Activated effector memory CD4-positive, alpha-beta T cell treated with Interleukin-2 at 50 U/mL for 16 hours (primary cell): ENCODE results near the gene DVL1.
"Not testable (repeated sequence)": the region's sequence is repeated elsewhere in the genome, so short reads cannot be mapped to it uniquely, and the experiment has no call there.

Experiments used
- DNase-seq: peaks from one replicate; pipeline ENCODE4 v3.0.0-alpha.2; 2020

The DVL1 gene

DNA sequence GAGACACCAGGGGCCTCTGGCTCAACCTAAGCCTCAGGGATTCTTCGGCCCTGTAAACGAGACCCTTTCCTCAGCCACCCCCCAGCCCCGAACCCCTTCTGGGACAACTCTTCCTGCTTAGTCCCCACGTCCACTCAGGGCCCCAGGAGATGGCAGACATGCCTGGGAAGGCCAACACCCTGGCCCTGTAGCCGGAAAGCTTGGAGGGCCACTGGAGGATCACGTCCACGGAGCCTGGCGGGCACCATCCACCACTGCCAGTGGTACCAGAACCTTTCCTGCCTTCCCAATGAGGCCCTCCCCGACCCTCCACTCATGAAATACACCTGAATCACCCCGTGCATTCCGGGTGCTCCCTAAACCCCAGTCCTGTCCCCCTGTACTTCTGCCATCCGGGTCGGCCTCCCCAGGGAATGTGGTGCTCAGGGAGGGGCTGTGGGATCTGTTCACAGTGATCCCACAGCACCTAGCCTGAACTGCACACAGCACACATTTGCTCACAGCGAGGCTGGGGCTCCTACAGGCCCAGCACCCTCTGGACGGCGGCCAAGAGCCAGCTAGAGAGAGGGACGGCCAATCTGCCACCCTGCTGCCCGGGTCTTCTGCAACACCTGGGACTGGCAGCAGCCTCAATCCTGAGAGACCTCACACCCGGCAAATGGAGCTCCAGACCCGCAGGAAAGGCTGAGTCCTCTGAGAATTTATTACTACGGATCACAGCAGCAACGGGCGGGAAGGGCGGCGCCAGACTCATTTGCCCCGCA is 24.0 kb upstream of the DVL1 start:
- DNase-seq, result no peak

DNA sequence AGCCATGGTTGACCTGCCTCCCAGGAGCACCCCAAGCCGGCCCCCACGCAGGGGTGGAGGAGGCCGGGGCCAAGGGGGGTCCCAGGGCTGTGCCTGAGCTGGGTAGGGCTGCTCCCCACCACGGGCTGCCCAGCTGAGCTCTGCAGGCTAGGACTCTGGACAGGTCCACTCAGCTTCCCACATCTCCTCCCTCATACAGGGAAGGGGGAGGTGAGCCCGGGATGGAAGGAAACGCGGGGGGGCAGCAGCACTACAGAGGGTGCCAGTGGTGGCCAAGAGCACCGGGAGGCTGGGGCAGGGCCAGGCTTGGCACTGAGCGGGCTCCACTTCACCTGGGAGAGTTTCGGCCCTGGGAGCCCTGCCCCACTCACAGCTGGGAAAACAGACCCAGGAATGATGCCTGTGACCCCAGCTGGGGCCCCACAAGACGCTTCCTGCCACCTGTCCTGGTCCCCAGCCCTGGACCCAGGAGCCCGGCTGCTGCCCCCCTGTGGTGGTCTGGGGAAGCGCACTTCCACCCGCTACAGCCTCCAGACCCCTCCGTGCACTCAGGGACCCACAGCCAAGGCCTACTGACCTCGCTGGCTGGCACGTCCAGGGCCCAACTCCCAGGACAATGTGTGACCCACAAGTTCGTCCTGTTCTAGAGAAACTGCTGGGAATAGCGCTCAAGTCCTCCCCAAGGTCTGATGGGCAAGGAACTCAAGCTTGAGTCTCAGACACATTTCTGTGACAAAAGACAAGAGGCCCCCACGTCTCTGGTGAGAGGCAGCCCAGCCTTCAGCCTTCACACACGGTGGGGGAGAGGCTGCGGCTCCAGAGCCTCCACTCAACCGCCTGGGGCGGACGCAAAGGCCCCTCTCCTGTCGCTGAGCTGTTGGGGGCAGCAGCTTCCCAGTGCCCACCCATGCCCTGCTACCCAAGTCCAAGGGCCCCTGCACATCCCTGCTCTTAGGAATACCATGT is 22.8 kb upstream of the DVL1 start:
- DNase-seq, result peak; percentile 68

DNA sequence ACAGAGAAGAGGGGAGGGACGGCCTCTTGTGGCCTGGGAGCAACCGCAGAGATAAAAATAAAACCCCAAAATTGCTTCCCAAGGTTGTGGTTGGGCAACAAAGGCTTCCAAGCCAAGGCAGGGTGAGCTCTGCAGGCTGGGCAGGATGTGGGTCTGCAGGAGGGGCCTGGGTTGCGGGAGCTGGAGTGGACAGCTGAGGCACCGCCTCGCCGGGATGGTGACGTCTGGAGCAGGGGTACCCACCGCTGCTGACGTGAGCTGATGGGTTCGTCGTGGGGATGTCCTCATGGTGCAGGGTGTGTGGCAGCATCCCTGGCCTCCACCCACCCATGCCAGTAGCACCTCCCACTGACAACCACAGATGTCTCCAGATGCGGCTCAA is 22.1 kb upstream of the DVL1 start:
- peak; percentile 46 for DNase-seq

DNA sequence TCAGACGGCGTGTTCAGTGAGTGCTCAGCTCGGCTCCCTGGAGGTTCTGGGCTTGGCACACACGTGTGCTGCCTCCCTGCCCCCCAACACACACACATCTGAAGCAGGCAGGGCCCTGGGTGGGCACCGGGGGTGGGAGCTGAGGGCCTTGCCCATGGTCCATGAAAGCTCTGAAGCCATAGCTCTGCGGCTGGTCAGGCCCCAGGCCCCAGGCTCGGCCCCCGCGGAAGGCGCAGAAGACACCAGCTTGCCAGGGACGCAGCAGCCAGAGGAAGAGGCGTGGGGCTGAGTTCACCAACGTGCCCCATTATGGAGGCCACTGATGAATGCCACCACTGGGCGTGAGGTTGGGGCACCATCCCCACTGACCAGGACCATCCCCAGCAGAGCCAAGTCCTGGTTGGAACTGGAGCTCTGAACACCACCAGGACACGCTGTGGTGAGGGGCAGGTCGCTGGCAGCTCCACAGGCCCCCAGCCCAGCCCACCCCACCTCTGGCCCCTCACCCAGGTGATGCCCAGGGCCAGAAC is 21.6 kb upstream of the DVL1 start:
- no peak for DNase-seq

DNA sequence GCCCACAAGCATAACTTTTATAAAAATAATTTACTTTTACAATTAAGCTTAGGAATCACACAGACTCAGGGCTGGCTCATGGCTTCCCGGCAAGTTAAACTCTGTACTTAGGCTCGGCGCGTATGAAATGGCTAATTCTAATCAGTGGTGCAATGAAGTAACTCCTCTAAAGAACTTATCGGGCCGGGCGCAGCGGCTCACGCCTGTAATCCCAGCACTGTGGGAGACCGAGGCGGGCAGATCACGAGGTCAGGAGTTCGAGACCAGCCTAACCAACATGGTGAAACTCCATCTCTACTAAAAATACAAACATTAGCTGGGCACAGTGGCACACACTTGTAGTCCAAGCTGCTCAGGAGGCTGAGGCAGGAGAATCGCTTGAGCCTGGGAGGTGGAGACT is 20.9 kb upstream of the DVL1 start:
- DNase-seq, result not testable (repeated sequence)

DNA sequence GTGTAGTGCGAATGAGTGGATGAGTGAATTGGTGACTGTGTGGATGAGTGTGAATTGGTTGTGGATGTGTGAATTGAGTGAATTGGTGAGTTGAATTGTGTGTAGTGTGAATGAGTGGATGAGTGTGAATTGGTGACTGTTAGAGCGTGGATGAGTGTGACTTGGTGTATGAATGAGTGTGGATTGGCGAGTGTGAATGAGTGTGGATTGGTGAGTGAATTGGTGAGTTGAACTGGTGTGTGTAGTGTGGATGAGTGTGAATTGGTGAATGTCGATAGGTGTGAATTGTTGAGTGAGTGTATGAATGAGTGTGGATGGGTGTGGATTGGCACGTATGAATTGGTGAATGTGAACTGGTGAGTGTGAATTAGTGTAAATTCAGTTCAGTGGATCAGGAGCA is 18.1 kb upstream of the DVL1 start:
- no peak for DNase-seq

DNA sequence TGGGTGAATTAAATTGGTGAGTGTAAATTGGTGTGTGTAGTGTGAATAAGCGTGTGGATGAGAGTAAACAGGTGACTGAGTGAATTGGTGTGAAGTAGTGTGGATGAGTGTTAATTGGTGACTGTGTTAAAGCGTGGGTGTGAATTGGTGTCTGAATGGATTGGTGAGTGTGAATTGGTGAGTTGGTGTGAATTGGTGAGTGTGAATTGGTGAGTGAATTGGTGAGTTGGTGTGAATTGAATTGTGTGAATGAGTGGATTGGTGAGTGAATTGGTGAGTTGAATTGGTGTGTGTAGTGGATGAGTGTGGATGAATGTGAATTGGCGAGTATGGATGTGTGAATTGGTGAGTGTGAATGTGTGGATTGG is 17.5 kb upstream of the DVL1 start:
- DNase-seq, result no peak

DNA sequence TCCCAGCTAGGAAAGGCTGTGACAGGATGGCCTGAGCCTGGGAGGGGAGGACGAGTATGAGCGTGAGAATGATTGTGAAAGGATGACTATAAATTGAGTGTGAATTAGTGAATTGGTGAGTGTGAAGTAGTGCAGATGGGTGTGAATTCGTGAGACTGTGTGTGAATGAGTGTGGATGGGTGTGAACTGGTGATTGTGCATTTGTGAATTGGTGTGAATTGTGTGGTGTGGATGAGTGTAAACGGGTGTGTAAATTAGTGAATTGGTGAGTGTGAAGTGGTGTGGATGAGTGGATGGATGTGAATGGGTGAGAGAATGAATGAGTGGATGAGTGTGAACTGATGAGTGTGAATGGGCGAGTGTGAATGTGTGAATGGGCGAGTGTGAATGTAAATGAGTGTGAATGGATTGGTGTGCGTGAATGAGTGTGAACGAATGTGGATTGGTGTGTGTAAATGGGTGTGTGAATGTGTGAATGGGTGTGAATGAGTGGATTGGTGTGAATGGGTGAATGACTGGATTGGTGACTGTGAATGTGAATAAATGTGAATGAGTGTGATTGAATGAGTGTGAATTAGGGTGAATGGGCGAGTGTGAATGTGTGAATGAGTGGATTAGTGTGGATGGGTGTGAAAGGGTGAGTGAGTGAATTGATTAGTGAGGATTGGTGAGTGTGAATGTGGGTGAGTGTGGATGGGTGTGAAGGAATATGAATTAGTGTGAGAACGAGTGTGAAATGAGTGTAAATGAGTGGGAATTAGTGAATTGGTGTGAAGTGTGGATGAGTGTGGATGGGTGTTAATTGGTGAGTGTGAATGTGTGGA is 16.9 kb upstream of the DVL1 start:
- no peak for DNase-seq

DNA sequence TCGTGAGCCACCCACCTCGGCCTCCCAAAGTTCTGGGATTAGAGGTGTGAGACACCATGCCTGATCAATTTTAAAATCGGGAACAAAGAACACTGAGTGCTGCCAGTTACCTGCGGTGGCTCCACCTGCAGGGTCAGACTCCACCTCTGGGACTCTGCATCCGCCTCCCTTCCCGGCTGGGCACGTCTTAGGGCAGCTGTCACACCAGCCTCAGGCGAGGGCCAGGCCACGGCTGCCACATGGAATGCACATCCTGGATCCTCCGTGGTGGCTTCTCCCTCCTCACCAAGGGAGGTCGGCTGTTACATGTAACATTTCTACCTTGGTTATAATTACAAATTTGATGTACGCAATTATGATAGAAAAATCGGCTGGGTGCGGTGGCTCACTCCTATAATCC is 15.0 kb upstream of the DVL1 start:
- DNase-seq, result no peak

DNA sequence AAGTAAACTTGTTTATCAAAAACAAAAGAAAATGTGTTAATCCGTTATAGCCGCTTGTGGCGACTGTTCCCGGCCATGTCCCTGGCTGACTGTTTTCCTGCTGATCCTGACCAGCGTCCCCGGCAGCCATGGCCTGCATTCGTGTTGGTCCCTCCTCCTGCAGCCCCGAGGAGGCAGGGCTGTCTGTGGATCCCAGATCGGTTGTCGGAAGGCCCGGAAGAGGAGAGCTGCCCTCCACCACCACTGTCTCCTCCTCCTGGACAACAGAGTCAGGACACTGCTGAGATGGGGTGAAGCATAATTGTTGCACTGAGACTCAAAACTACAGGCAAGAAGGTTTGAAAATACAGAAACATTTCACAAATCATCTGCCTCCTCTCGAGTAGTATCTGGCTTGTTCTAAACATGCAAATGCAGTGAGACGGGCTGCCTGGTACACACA is 12.8 kb upstream of the DVL1 start:
- DNase-seq, result no peak

DNA sequence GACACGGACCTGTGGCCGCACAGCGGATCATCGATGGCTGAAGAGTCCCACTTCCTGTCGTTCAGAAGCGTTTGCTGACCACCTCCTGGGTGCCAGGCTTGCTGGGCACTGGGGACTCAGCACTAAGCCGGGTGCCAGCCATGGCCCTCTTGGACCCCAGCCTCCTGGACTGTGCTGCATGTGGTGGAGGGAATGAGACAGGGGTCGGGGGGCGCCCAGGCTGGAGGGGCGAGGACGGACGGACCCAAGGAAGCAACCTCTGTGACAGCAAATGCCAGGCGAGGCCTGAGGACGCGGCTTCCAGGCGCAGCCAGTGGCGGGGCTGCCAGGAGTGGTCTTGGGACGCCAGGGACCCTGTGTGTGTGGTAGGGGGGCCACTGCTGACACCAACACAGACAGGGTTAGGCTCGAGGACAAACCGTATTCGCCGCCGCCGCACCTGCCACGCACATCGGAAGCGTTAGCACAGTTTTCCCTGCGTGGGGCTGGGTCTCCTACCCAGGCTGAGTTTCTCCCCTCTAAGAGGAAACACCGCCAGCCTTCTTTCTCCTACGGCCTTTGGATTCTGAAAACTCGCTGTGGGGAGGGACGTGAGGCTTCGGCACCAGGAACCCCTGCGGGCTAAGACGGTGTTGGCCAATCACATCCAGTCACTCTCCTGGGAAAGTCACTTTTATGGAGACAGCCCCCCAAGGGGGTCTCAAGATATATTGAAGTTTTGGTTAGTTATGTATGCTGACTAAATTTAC is 12.2 kb upstream of the DVL1 start:
- no peak for DNase-seq

DNA sequence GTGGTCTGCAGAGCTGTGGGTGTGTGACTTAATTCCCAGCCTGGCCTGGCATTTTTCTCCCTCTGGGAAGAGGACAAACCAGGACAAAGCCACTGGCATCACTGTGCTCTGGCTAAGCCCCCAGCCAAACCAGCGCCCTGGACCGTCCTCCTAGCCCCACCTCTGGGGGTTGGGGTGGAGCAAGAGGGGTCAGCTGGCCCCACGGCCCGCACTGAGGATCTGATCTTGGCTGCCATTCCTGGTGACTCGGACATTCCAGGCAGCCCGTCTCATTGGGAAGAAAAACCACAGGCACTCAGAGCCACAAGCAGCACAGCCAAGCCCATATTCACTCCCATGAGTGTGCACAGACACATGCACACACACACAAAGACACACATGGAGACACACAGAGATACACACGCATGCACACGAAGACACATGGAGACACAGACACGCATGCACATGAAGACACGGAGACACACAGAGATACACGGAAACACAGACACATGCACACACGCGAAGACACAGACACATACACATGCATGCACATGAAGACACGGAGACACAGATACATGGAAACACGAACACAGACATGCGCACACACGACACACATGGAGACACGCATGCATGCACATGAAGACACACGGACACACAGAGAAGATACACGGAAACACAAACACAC is 11.4 kb upstream of the DVL1 start:
- DNase-seq, result no peak

DNA sequence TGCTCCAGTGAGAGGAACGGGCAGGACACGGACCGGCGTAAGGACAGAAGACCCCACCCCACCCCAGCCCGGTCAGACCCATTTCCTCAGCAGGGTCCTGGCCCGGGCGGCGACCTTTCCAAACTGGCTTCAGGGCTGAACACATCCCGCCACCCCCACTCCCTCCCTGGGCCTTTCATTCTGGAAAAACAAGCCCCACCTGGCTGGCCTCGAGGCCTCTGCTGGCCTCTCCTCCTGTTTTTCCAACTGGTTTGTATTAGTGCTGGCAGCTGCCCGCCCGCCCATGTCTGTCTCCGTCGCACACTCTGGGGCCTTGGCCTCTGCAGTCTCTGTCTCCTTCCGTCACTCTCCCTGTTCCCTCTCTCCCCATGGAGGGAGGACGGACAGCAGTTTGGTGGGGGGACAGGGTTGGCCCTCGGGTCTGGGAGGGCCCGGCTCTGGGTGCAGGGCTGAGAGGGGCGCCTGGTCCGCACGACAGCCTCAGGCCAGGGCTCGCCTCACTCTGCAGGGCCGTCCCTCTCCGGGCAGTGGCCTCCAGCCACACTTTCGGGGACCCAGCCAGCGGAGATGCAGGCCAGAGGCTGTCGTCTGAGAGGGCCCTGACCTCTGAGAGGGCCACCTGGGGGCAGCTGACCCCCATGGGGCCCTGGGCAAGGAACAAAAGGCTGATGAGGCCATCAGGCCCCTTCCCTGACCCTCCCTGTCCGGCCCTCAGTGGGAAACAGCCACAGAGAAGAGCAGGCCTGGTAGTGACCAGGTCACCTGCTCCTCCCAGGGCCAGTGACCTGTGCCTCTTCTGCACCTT is 10.6 kb upstream of the DVL1 start:
- no peak for DNase-seq

DNA sequence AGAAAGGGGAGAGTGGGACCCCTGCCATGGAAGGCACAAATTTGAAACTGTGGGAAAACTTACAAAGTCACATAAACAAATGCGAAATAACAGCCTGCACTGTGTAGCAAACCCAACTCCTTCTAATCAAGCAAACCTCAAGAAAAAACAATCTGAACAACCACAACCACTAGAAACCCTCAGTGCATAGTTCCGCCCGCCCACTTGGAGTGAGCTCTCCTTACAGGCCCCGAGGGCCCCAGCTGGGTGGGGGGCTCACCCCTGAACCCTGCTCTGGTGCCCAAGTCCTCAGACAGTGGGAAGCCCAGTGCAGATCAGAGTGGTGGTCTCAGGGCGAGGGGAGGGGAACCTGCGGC is 10.1 kb upstream of the DVL1 start:
- DNase-seq, result no peak

DNA sequence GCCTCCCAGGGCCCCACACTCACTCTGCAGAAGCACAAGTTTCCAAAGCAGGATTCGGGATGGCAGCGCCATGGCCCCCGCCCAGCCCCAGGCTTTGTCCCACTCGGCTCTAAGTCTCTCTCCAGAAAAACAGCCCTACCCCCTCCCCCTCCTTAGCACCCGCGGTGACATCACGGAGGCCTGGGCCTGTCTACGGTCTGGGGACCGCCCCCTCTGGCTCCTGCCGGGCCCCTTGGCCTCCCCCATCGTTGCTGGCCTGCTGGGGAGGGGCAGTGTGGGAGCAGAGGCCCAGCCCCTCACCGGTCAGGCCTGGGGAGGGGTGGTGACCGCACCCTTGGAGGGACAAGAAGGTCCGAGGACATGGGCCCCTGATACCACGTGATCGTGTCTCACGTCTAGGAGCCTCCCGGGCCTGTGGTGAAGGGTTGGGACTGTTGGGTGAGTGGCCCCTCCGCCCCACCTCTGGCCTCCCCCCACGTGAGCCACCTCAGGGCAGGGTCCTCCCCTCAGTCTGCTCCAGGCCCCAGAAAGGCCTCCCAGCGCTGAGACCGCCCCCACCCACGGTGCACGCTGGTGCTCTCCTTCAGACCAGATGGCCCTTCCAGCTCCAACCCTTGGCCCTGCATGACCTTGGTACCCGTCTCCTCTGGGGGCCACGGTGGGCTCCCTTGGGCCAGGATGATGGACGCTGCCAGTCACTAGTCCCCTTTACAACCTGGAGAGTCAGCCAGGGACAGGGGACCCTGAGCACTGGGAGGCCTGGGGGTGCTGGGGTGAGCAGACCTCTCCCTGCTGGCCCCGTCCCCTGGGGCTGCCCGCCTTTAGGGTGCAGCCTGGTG is 9.4 kb upstream of the DVL1 start, which contains the start of gene MXRA8:
Gene MXRA8, minus strand, starts transcription at position 123 of the 839 bp plus-strand sequence. Its CDS starts 51 bp downstream, at position 72.
- no peak for DNase-seq

DNA sequence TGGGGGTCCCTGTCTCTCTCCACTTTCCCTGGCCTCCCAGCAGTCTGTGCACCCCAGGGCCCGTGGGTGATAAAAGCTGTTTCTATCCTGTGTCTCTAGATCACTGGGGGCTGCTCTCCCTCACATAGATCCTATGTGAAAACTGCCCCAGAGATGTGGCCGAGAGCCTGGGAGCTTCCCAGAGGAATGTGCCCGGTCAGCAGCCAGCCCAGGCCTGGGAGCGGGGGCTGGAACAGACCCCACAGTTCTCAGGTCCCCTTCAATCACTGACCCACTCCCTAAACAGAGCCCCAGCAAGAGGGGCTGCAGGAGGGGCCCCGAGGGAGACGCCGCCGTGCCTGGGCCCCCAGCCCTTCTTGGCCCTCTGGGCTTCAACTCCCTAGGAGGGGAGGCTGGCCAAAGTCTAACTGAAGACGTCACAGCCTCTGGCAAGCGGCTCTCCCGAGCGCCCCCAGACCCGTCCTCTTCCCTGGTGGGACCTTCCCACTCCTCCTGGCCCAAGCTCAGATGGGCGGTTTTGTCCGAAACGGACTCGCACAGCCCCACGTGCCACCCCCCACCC is 8.7 kb upstream of the DVL1 start:
- DNase-seq, result no peak

DNA sequence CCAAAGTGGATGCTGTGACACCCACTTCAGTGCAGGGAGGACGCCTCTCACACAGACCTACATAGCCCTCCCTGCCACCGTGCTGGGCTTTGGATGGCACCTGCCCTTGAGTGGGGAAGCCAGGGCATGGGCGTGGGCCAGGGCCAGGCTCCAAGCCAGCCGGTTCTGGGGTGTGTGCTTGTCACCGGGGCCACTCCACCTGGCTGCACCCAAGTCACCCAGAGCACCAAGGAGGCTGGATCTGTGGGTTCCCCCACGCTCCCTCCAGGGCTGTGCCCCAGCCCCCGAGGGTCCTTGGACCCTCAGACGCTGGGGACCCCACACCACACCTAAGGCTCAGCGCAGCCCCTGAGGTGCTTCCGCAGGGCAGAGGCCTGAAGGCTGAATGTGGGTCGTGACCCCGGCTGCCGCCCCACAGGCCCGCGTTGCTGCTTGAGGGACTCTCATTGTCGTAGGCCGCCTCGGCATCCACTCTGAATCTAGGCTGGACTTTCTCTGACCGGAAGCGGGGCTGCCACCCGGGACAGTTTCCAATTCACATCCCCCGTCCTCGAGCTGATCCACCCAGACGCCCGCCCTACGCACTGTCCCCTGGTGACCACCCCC is 7.7 kb upstream of the DVL1 start:
- DNase-seq, result no peak

DNA sequence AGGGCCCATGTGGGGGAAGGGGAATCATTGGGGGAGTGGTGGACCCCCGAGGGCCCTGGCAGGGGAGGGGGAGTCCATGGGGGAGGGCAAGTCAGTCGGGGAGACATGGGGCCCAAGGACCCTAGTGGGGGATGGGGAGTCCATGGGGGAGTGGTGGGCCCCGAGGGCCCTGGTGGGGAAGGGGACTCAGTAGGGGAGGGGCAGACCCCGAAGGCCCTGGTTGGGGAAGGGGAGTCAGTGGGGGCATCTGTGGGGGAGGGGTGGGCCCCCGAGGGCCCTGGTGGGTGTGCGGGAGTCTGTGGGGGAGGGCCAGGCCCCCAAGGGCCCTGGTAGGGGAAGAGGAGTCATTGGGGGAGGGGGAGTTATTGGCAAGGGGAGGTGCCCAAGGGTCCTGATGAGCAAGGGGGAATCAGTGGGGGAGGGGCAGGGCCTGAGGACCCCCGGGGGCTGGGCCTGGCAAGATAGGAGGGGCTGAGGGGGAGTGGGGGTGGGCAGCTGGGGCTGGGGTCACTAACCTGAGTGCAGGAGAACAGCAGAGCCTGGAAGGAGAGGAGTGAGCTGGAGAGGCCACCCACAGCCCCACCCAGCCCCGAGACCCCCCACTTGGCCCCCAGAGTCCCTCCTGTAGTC is 7.1 kb upstream of the DVL1 start:
- DNase-seq, result no peak

DNA sequence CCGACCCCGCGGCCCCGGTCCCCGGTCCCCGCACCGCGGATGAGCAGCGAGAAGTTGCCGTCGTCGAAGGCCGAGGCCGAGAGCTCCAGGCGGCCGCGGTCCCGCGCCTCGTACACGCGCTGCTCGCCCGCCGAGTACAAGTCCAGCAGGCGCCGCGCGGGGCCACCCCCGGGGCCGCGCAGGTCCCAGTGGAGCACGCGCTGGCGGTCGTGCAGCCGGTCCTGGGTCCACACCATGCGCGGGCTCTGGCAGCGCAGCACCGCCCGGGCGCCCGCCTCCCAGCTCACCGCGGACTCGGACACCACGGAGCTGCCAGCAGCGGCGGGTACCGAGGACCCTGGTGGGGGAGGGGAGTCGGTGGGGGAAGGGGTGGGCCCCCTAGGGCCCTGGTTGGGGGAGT is 6.2 kb upstream of the DVL1 start:
- no peak for DNase-seq
